DMS114 treated with DMSO at 0.1 percent for 48 hours (cell line): ENCODE measurements around the gene METRNL.
A peak's percentile ranks its signal among the peaks of the same experiment; 100 is the strongest.
"Not testable (repeated sequence)": the region's sequence is repeated elsewhere in the genome, so short reads cannot be mapped to it uniquely, and the experiment has no call there.

Source experiments
- DNase-seq: peaks from one replicate; lab custom pipeline; 2025; ENCODE audit not compliant: unreplicated experiment; lab: John Stamatoyannopoulos, UW

Gene METRNL, protein sequence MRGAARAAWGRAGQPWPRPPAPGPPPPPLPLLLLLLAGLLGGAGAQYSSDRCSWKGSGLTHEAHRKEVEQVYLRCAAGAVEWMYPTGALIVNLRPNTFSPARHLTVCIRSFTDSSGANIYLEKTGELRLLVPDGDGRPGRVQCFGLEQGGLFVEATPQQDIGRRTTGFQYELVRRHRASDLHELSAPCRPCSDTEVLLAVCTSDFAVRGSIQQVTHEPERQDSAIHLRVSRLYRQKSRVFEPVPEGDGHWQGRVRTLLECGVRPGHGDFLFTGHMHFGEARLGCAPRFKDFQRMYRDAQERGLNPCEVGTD

DNA sequence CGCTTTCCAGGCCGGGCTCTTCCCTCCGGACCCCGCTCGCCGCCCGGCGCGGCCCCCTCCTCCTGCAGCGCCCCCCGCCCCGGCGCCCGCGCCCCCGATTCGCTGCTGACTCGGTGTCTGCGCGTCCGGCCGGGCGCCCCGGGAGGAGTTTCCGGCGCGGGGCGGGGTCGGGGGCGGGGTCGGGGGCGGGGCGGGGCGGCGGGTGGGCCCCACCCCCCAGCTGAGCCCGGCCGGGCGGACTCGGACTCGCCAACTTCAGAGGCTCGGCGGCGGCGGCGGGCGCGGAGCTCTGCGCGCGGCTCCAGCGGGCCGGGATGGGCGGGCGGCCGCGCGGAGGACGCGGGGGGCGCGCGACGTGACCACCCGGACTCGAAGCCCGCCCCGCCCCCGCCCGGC is at the start of gene METRNL:
Gene METRNL (plus strand): TSS at position 258 of the 396 bp plus-strand sequence. CDS start 207 bp downstream, outside the sequence.
- peak; percentile 7 for DNase-seq

- no peak for DNase-seq
Observed at GRCh38 chr17:83030432-83030831, 49.0 kb upstream of the METRNL start.

GRCh38 chr17:83031321-83031945 is 48.0 kb upstream of the METRNL start:
- DNase-seq: no peak

DNA sequence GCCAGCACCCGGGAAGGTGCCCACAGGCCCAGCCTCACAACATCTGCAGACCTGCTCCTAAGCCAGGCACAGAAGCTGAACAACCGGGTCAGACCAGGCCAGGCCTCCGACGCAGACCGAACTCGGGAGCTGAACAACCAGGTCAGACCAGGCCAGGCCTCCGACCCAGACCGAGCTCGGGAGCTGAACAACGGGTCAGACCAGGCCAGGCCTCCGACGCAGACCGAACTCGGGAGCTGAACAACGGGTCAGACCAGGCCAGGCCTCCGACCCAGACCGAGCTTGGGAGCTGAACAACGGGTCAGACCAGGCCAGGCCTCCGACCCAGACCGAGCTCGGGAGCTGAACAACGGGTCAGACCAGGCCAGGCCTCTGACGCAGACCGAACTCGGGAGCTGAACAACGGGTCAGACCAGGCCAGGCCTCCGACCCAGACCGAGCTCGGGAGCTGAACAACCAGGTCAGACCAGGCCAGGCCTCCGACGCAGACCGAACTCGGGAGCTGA is 47.4 kb upstream of the METRNL start:
- DNase-seq: not testable (repeated sequence)

DNA sequence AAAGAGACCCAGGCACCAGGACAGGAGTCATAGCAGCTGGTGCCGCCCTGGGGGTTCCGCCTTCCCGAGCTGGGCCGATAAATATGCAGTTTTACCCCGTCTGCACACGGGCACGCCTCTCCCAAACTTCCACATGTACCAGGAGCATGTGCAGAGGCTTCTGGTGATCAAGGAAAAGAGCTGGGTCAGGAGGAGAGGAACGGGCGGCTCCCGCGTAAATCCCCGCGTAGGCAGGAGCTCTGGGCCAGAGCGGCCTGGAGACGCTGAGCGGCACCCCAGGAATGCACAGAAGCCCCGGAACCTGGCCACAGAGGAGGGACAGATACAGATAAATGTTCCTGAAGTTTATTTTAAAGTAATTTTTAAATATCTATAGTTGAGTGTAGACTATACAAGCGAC is 46.6 kb upstream of the METRNL start:
- DNase-seq: no peak

GRCh38 chr17:83034525-83034924 is 44.9 kb upstream of the METRNL start:
- no peak for DNase-seq

GRCh38 chr17:83035722-83036121 is 43.7 kb upstream of the METRNL start:
- no peak for DNase-seq

- no peak for DNase-seq
Observed at GRCh38 chr17:83036193-83036592, 43.2 kb upstream of the METRNL start.

DNA sequence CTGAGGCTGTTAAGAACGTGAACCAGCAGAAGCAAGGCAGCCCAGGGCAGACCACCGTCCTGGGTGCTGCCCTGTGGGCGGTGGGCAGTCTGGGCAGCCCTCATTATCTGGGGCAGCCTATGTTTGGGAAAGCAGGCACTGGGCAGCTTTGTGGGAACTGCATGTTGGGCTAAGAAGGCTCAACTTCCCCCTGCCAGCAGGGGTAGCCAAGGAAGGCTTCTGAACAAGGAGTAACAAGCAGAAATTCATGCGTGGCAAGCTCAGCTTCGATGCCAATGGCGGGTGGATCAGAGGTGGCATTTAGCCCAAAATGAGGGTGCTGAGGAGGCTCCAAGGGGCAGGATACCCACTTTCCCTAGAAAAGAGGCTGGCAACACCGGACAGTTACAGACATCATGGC is 42.7 kb upstream of the METRNL start:
- DNase-seq: no peak

DNA sequence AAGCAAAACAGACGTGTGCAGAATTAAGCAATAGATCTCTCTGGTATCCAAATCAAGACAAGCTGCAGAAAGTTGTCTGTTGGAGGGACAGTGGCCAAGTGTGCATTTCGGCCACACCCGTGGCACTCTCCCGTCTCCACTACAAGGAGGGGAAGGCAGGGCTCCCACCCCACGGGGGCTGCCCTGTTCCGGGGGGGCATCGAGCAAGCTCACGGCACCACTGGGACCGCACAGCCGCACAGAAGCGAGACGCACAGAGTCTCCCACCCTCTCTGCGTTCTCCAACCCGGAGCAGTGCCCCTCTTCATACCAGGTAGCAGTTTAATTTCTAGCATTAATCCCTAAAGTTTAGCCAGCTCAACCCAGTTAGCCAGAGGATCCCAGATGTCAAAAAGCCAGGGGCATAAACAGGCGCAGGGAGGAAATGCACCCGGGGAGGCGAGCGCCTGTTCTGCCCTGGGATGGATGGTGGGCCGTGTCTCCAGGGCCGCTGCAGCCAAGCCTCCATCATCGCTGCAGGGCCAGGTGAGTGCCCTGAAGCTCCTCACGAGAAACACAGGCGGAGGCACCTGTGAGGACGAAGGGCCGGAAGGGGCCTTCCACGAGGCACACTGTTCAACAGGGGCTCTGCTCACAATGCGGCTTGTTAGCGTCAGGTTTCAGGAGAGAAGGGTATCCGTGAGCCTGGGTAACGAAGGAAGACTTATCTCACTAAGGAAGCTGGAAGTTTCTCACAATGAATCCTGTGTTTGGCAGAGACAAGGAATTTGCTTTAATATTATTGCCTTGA is 42.1 kb upstream of the METRNL start:
- DNase-seq: no peak

DNA sequence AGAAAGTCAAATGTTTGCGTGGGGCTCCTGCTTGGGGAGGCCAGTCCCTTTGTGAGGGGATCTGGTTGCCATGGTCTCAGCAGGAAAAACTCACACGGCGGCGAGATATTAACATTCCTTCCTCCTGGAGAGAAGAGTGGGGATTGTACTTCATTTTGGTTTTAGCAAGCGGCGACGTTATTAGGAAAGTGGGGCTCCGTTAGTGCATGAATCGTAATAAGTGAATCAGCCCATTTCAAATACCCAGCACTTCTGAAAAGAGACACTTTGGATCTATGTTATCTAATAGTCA is 41.6 kb upstream of the METRNL start:
- DNase-seq: no peak

DNA sequence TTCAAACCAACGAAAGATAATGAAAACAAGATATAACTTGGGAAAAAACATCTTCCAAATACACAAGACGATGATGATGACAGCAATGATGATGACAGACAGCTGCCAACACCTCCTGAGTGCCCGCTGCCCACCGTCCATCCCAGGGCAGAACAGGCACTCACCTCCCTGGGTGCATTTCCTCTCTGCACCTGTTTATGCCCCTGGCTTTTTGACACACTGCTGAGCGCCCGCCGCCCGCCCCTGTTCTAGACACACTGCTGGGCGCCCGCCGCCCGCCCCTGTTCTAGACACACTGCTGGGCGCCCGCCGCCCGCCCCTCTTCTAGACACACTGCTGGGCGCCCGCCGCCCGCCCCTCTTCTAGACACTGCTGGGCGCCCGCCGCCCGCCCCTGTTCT is 40.4 kb upstream of the METRNL start:
- DNase-seq: not testable (repeated sequence)

- DNase-seq: no peak
Observed at GRCh38 chr17:83041305-83041704, 38.1 kb upstream of the METRNL start.

GRCh38 chr17:83042522-83043158 is 36.8 kb upstream of the METRNL start:
- no peak for DNase-seq

GRCh38 chr17:83044479-83044878 is 34.9 kb upstream of the METRNL start:
- DNase-seq: not testable (repeated sequence)

DNA sequence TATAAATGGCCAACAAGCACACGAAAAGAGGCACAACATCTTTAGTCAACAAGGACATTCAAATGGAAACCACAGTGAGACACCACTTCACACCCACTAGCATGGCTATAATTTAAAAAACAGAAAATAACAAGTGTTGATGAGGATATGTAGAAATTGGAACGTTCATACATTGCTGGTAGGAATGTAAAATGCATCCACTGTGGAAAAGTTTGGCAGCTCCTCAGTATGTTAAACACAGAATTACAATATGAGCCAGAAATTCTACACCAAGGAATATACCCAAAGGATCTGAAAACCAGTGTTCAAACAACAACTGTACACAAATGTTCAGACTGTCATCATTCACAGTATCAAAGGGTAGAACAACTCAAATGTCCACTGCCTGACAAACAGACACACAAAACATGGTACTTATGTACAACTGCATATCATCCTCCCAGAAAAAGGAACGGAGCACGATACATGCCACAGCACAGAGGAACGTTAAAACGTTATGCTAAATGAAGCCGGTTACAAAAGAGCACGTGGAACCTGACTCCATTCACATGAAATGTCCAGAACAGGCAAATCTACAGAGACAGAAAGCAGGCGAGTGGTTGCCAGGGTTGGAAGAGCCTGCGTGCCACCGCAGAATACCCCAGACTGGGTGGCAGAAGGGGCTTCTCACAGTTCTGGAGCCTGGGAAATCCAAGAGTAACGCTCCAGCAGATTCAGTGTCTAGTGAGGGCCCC is 32.8 kb upstream of the METRNL start:
- DNase-seq: no peak

DNA sequence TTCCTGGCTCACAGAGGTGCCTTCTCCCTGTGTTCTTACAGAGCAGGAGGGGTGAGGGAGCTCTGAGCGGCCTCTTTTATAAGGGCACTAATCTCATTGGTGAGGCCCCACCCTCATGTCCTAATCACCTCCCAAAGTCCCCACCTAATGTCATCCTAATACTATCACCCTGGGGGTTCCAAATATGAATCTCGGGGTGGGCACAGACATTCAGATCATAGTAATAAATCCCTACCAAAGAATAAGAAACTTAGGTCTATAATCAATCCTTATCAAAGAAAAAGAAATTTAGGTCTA is 32.3 kb upstream of the METRNL start:
- no peak for DNase-seq

DNA sequence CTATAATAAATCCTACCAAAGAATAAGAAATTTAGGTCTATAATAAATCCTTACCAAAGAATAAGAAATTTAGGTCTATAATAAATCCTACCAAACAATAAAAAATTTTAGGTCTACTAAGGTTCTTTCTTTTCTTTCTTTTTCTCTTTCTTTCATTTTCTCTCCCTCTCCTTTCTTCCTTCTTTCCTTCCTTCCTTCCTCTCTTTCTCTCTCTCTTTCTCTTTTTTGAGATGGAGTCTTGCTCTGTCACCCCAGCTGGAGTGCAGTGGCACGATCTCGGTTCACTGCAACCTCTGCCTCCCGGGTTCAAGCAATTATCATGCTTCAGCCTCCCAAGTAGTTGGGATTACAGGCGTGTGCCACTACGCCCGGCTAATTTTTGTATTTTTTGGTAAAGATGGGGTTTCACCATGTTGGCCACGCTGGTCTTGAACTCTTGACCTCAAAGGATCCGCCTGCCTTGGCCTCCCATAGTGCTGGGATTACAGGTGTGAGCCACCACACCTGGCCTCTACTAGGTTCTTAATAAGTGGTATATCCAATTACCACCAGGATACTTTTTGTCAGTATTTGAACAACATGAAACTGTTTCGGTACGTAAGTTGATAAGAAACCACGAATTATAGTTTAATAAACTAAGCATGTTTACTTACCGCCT is 31.5 kb upstream of the METRNL start:
- DNase-seq: not testable (repeated sequence)

DNA sequence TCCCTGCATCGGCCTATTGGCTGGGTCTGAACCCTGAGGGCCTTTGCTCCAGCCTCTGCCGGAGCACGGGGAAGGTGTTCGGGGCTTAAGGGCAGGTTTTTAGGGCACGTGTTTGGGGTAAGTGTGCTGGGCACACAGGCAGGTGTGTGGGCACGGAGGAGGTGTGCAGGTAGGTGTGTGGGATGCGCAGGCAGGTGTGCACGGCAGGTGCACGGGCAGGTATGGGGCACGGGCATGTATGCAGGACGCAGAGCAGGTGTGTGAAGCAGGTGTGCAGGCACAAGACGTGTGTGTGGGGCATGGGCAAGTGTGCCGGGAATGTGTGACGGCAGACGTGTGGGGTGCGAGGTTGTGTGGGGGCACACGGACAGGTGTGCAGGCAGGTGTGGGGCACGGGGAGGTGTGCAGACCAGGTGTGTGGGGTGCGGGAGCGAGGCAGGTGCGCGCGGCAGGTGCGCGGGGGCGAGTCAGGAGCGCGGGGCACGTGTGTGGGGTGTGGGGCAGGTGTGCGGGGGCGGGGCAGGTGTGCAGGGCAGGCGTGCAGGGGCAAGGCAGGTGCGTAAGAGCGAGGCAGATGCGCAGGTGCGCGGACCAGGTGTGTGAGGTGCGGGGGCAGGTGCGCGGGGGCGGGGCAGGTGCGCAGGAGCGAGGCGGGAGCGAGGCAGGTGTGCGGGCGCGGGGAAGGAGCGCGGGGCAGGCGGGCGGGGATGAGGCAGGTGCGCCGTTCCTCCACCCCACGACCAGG is 28.6 kb upstream of the METRNL start:
- no peak for DNase-seq
